Measurements from ENCODE around the gene KRTDAP. TPM values are rescaled to one million over a fixed set of nuclear protein-coding genes. Genes with fewer than 3 reads are reported as not detected.
A peak's percentile ranks its signal among the peaks of the same experiment; 100 is the strongest.
"Not testable (repeated sequence)": the region's sequence is repeated elsewhere in the genome, so short reads cannot be mapped to it uniquely, and the experiment has no call there.

Gene KRTDAP
- total RNA-seq, 1 experiment from 2014 or later: not detected

GRCh38 chr19:35468637-35469036, 21.6 kb downstream of the KRTDAP start:
- CTCF ChIA-PET: interaction anchor here (0.6 to 9.0 kb wide), 32 partner anchors 9 to 453 kb away, joined by 3 to 143 read pairs (median 4); partner anchors contain the start of gene FFAR3
- DNase-seq (ENCODE audit: unreplicated experiment): peak; percentile 52
- no peaks in the 10 kb centered on the region for H3K9me3 Mint-ChIP-seq (ENCODE audit: unreplicated experiment)
- POLR2A ChIA-PET: interaction anchor here (0.7 to 2.0 kb wide), 3 partner anchors 18 to 116 kb away, joined by 3 to 14 read pairs (median 3); no protein-coding TSS in a partner anchor
- peaks cover 22% of the 10 kb centered on the region for H3K27me3 Mint-ChIP-seq (ENCODE audit: insufficient read depth, unreplicated experiment)
- TF ChIP-seq CTCF (IDR thresholded peaks at IDR 0.05; ENCODE audit: unreplicated experiment): peak; percentile 57
- H3K4me1 Mint-ChIP-seq (ENCODE audit: insufficient read depth, unreplicated experiment): no peaks in the 10 kb centered on the region
- no peak overlapping the region for H3K4me3 Mint-ChIP-seq (ENCODE audit: unreplicated experiment)
- intact Hi-C loops (cut with micrococcal nuclease): loop anchor here (1.0 to 10.0 kb wide), 5 partner anchors 48 to 401 kb away; partner anchors contain the start of gene FXYD7
- no TSS peak for BruUV-seq (replicated peaks)
- no peaks in the 10 kb centered on the region for H3K36me3 Mint-ChIP-seq (ENCODE audit: insufficient read depth, unreplicated experiment)
- no peak overlapping the region for H3K27ac Mint-ChIP-seq (ENCODE audit: low read depth, unreplicated experiment)

GRCh38 chr19:35466259-35466658, 24.0 kb downstream of the KRTDAP start:
- no peaks in the 10 kb centered on the region for H3K4me1 Mint-ChIP-seq (ENCODE audit: insufficient read depth, unreplicated experiment)
- DNase-seq (ENCODE audit: unreplicated experiment): no peak
- no peak overlapping the region for H3K27ac Mint-ChIP-seq (ENCODE audit: low read depth, unreplicated experiment)
- BruUV-seq (replicated peaks): no TSS peak
- ChIA-PET CTCF (interaction anchor here (0.6 to 9.0 kb wide), 6 partner anchors 12 to 116 kb away, joined by 3 to 143 read pairs (median 4); partner anchors contain the start of gene FFAR3), POLR2A (interaction anchor here (0.8 kb wide), 1 partner anchor 200 kb away, joined by 4 read pairs; no protein-coding TSS in a partner anchor)
- TF ChIP-seq CTCF (IDR thresholded peaks at IDR 0.05; ENCODE audit: unreplicated experiment): no peak
- no peak overlapping the region for H3K4me3 Mint-ChIP-seq (ENCODE audit: unreplicated experiment)
- H3K36me3 Mint-ChIP-seq (ENCODE audit: insufficient read depth, unreplicated experiment): no peaks in the 10 kb centered on the region
- H3K27me3 Mint-ChIP-seq (ENCODE audit: insufficient read depth, unreplicated experiment): peaks cover 40% of the 10 kb centered on the region
- intact Hi-C loops (cut with micrococcal nuclease): loop anchor here (5.0 to 10.0 kb wide), 2 partner anchors 321 to 399 kb away; partner anchors contain the start of gene FXYD7
- no peaks in the 10 kb centered on the region for H3K9me3 Mint-ChIP-seq (ENCODE audit: unreplicated experiment)

- H3K9me3 Mint-ChIP-seq (ENCODE audit: unreplicated experiment); H3K4me3 Mint-ChIP-seq (ENCODE audit: unreplicated experiment); H3K36me3 Mint-ChIP-seq (ENCODE audit: insufficient read depth, unreplicated experiment); H3K27ac Mint-ChIP-seq (ENCODE audit: low read depth, unreplicated experiment); DNase-seq (ENCODE audit: unreplicated experiment); BruUV-seq (replicated peaks); POLR2A ChIA-PET; H3K4me1 Mint-ChIP-seq (ENCODE audit: insufficient read depth, unreplicated experiment): not testable (repeated sequence)
- CTCF ChIA-PET: interaction anchor here (0.9 to 2.3 kb wide), 3 partner anchors 9 to 110 kb away, joined by 3 to 14 read pairs (median 9); no protein-coding TSS in a partner anchor
- intact Hi-C loops (cut with micrococcal nuclease): loop anchor here (10.0 kb wide), 1 partner anchor 318 kb away; the partner anchor contains the start of gene FXYD7
- peaks cover 48% of the 10 kb centered on the region for H3K27me3 Mint-ChIP-seq (ENCODE audit: insufficient read depth, unreplicated experiment)
These were observed 27.3 kb downstream of the KRTDAP start for GRCh38 chr19:35462956-35463355.

GRCh38 chr19:35462476-35462953, 27.7 kb downstream of the KRTDAP start:
- Mint-ChIP-seq H3K27me3 (ENCODE audit: insufficient read depth, unreplicated experiment) (peaks cover 53% of the 10 kb centered on the region), H3K4me1 (ENCODE audit: insufficient read depth, unreplicated experiment) (no peaks in the 10 kb centered on the region), H3K27ac (ENCODE audit: low read depth, unreplicated experiment) (no peak overlapping the region), H3K36me3 (ENCODE audit: insufficient read depth, unreplicated experiment) (no peaks in the 10 kb centered on the region), H3K9me3 (ENCODE audit: unreplicated experiment) (no peaks in the 10 kb centered on the region), H3K4me3 (ENCODE audit: unreplicated experiment) (no peak overlapping the region)
- no TSS peak for BruUV-seq (replicated peaks)
- ChIA-PET POLR2A (no interaction called here), CTCF (interaction anchor here (0.9 to 2.3 kb wide), 3 partner anchors 10 to 109 kb away, joined by 3 to 14 read pairs (median 9); no protein-coding TSS in a partner anchor)
- DNase-seq (ENCODE audit: unreplicated experiment): no peak
- TF ChIP-seq CTCF (IDR thresholded peaks at IDR 0.05; ENCODE audit: unreplicated experiment): no peak
- intact Hi-C loops (cut with micrococcal nuclease): loop anchor here (10.0 kb wide), 1 partner anchor 318 kb away; the partner anchor contains the start of gene FXYD7

GRCh38 chr19:35461788-35462187, 28.5 kb downstream of the KRTDAP start:
- peaks cover 60% of the 10 kb centered on the region for H3K27me3 Mint-ChIP-seq (ENCODE audit: insufficient read depth, unreplicated experiment)
- H3K4me3 Mint-ChIP-seq (ENCODE audit: unreplicated experiment); H3K9me3 Mint-ChIP-seq (ENCODE audit: unreplicated experiment); H3K36me3 Mint-ChIP-seq (ENCODE audit: insufficient read depth, unreplicated experiment); POLR2A ChIA-PET; DNase-seq (ENCODE audit: unreplicated experiment); H3K27ac Mint-ChIP-seq (ENCODE audit: low read depth, unreplicated experiment); BruUV-seq (replicated peaks); H3K4me1 Mint-ChIP-seq (ENCODE audit: insufficient read depth, unreplicated experiment): not testable (repeated sequence)
- intact Hi-C loops (cut with micrococcal nuclease): loop anchor here (10.0 kb wide), 1 partner anchor 317 kb away; the partner anchor contains the start of gene FXYD7
- CTCF ChIA-PET: interaction anchor here (2.2 to 2.3 kb wide), 2 partner anchors 11 to 109 kb away, joined by 9 to 14 read pairs; no protein-coding TSS in a partner anchor
